Kidney tubule cell (primary cell): ENCODE data around the gene CRYGN.

ENCODE experiments used
- DNase-seq: peaks from one replicate; pipeline ENCODE4 v3.0.0-alpha.2; 2018; ENCODE audit warnings: low spot score

The CRYGN gene

GRCh38 chr7:151459726-151460473 lies 20.0 kb upstream of the CRYGN start:
- DNase-seq, result peak; percentile 90

- no peak for DNase-seq
These were observed 17.6 kb upstream of the CRYGN start for GRCh38 chr7:151457534-151457933.

- no peak for DNase-seq
These were observed 16.8 kb upstream of the CRYGN start for GRCh38 chr7:151456782-151457181.

GRCh38 chr7:151456276-151456675 lies 16.3 kb upstream of the CRYGN start:
- DNase-seq, result no peak

- no peak for DNase-seq
These were observed 15.7 kb upstream of the CRYGN start for GRCh38 chr7:151455690-151456089.

- DNase-seq, result no peak
These were observed 15.1 kb upstream of the CRYGN start for GRCh38 chr7:151454932-151455530.

GRCh38 chr7:151454305-151454704 lies 14.4 kb upstream of the CRYGN start:
- DNase-seq, result peak; percentile 30

- no peak for DNase-seq
These were observed 13.4 kb upstream of the CRYGN start for GRCh38 chr7:151453326-151453791.

- no peak for DNase-seq
These were observed 12.9 kb upstream of the CRYGN start for GRCh38 chr7:151452680-151453325.

GRCh38 chr7:151451626-151452571 lies 12.0 kb upstream of the CRYGN start:
- DNase-seq, result no peak

GRCh38 chr7:151451156-151451555 lies 11.2 kb upstream of the CRYGN start:
- DNase-seq, result no peak

- no peak for DNase-seq
These were observed 10.0 kb upstream of the CRYGN start for GRCh38 chr7:151449990-151450389.

GRCh38 chr7:151448261-151449252 lies 8.6 kb upstream of the CRYGN start:
- DNase-seq, result peak; percentile 36

- DNase-seq, result no peak
These were observed 7.9 kb upstream of the CRYGN start for GRCh38 chr7:151447901-151448260.

GRCh38 chr7:151447312-151447711 lies 7.4 kb upstream of the CRYGN start:
- no peak for DNase-seq

GRCh38 chr7:151446412-151446811 lies 6.5 kb upstream of the CRYGN start:
- DNase-seq, result no peak

GRCh38 chr7:151444632-151445031 lies 4.7 kb upstream of the CRYGN start:
- DNase-seq, result no peak

GRCh38 chr7:151442776-151443496 lies 3.0 kb upstream of the CRYGN start:
- no peak for DNase-seq

- DNase-seq, result no peak
These were observed 981 bp upstream of the CRYGN start for GRCh38 chr7:151440799-151441445.
